Epithelial cell of proximal tubule (primary cell): Measurements from ENCODE around the gene MRPL40. TPM values are rescaled to one million over a fixed set of nuclear protein-coding genes. Genes with fewer than 3 reads are reported as not detected.

Experiments
- DNase-seq: peaks from one replicate; pipeline ENCODE4 v3.0.0-alpha.2; 2011; ENCODE audit warnings: low read depth
- H3K4me3 ChIP-seq: 2 replicates; pipeline ENCODE4 v1.5.1; 2011; ENCODE audit warnings: low read depth, mild to moderate bottlenecking, low read length
- CTCF ChIP-seq: conservative IDR thresholded peaks from 2 replicates; pipeline ENCODE4 v1.5.1; 2012; ENCODE audit warnings: low read depth, mild to moderate bottlenecking, low read length
- total RNA-seq: library from RNA; depleted of rRNA; stranded (reverse); fragments of >200 nt; gene quantifications from 2 replicates; pipeline ENCODE4 v1.2.3, GENCODE V29; 2015

Gene MRPL40
- total RNA-seq, 1 donor from 2014 or later: 24.3 TPM

GRCh38 chr22:19461506-19461905, 29.2 kb downstream of the MRPL40 start:
- TF ChIP-seq CTCF: no peak
- no peak for DNase-seq
- H3K4me3 ChIP-seq: no peak overlapping the region

GRCh38 chr22:19463008-19463407, 30.7 kb downstream of the MRPL40 start:
- no peak for TF ChIP-seq CTCF
- no peak overlapping the region for H3K4me3 ChIP-seq
- no peak for DNase-seq

- no peak for TF ChIP-seq CTCF
- no peak overlapping the region for H3K4me3 ChIP-seq
- DNase-seq: no peak
These were observed 31.4 kb downstream of the MRPL40 start for GRCh38 chr22:19463491-19464469.

DNA sequence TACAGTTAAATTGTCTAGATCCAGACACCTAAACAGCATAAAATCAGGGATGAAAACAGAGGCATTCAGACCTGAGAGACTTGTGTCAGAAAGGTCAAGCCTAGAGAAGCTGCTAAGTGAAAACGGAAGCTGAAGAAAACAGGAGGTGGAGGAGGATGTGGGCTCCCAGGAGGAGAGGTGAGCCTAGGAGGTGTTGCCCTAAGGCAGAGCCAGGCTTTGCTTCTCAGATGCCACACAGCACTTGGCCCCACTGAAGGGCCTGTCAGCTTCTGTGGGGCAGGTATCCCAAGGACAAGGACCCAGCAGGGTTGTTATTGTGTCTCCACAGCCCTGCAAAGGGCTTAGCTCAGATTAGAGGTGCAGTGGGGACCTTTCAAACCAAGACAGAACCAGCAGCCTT, 32.2 kb downstream of the MRPL40 start:
- DNase-seq: no peak
- TF ChIP-seq CTCF: no peak
- H3K4me3 ChIP-seq: no peak overlapping the region

DNA sequence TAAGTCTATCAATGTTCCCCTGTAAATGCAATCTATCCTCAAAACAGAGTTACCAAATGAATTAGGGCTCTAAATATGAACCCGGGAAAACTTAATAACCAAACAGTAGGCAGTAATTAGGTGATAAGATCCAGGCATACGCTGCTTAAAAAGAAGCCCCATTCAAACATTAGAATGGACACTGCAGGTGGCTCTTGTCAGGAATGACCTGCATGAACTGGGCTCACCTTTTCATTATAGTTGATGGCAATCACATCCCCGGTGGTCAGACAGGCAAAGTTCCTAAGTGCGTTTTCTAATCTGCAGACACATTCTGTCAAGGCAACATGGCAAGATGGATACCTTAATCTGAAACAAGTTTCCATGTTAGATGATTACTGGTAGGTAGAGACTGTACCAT, 32.6 kb downstream of the MRPL40 start:
- H3K4me3 ChIP-seq: no peak overlapping the region
- TF ChIP-seq CTCF: no peak
- no peak for DNase-seq

- H3K4me3 ChIP-seq: no peak overlapping the region
- DNase-seq: no peak
- no peak for TF ChIP-seq CTCF
These were observed 33.9 kb downstream of the MRPL40 start for GRCh38 chr22:19466126-19466716.
